ENCODE measurements around the gene ELL2.

DNA sequence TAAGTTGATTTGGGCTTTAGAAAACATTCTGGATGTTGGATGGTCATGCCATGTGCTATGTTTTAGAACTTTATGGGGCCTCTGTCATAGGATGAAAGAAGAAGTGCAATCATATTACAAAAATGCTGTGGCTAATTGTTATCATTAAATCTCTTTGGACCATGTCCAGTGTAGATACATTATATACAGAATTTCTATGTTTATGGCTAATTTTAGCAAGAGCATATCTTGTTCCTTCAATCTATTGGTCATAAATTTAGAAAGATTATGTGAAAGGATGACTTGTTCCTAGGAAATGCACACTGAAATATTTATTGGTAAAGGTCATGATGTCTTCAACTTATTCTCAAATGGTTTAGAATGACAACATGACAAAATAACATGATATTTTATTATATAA, 42.4 kb upstream of the ELL2 start:
- TF ChIP-seq, protein P1, sequence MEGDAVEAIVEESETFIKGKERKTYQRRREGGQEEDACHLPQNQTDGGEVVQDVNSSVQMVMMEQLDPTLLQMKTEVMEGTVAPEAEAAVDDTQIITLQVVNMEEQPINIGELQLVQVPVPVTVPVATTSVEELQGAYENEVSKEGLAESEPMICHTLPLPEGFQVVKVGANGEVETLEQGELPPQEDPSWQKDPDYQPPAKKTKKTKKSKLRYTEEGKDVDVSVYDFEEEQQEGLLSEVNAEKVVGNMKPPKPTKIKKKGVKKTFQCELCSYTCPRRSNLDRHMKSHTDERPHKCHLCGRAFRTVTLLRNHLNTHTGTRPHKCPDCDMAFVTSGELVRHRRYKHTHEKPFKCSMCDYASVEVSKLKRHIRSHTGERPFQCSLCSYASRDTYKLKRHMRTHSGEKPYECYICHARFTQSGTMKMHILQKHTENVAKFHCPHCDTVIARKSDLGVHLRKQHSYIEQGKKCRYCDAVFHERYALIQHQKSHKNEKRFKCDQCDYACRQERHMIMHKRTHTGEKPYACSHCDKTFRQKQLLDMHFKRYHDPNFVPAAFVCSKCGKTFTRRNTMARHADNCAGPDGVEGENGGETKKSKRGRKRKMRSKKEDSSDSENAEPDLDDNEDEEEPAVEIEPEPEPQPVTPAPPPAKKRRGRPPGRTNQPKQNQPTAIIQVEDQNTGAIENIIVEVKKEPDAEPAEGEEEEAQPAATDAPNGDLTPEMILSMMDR (conservative IDR thresholded peaks at IDR 0.05 in 1 of 2, IDR thresholded peaks at IDR 0.05 in 1 of 2; ENCODE audit: low read depth in 1 of 2, low read length in 2 of 2) = no peak
- TF ChIP-seq EZH2 (IDR thresholded peaks at IDR 0.05; ENCODE audit: low read length, missing control alignments) = no peak

All from fibroblast of lung (primary cell).